Measurements from ENCODE around the gene ST6GALNAC6. TPM values are rescaled to one million over a fixed set of nuclear protein-coding genes. Genes with fewer than 3 reads are reported as not detected.

Gene ST6GALNAC6
- total and polyA plus RNA-seq, 2 of the 8 experiments (the other 6 are each of a cell fraction or from before 2014, with no cell fraction given): 43.7 to 64.4 TPM

GRCh38 chr9:127941062-127941960 lies 41.9 kb upstream of the ST6GALNAC6 start:
- Histone ChIP-seq H3K23ac (ENCODE audit: insufficient read length) (no peak overlapping the region), H3K9me3 (ENCODE audit: insufficient read depth in 2 of 2, low read depth in 1 of 2, low read length in 1 of 2) (no peaks in the 10 kb centered on the region), H3K23me2 (ENCODE audit: low read depth, low read length) (peaks cover 13% of the 10 kb centered on the region; the same call in 1 of the 2 replicates), H4K8ac (ENCODE audit: extremely low read depth, insufficient read depth, low read length) (no peak overlapping the region), H3K14ac (ENCODE audit: insufficient read length) (no peak overlapping the region), H3K79me2 (ENCODE audit: control insufficient read depth in 1 of 2, insufficient read depth in 2 of 2, low read length in 2 of 2) (peaks cover 0 to 11% of the 10 kb centered on the region in 2 experiments; a peak in 1 of 4 replicates), H3K4me3 (ENCODE audit: extremely low read depth in 1 of 4, insufficient read depth in 2 of 4, low read depth in 3 of 4, low read length in 4 of 4) (no peak overlapping the region), H3K9ac (replicated peaks in 1 of 4; ENCODE audit: extremely low read depth in 1 of 4, low read depth in 3 of 4, low read length in 3 of 4) (no peak overlapping the region), H3K79me1 (ENCODE audit: low read depth, low read length) (peaks cover 4% of the 10 kb centered on the region), H2BK5ac (ENCODE audit: low read depth, low read length) (no peak overlapping the region), H2BK15ac (ENCODE audit: low read length) (no peak overlapping the region), H3K4me2 (ENCODE audit: insufficient read depth in 1 of 2, low read depth in 2 of 2, low read length in 2 of 2) (no peak overlapping the region), H3K4ac (replicated peaks; ENCODE audit: insufficient read length, low read depth, low read length) (no peak overlapping the region), H3K56ac (replicated peaks; ENCODE audit: insufficient read length, low read depth, low read length) (no peak overlapping the region), H3K27me3 (replicated peaks in 1 of 4; ENCODE audit: control insufficient read depth in 3 of 4, extremely low read depth in 1 of 4, insufficient read depth in 3 of 4, low read length in 3 of 4) (no peaks in the 10 kb centered on the region), H2BK12ac (ENCODE audit: low read depth, low read length) (no peak overlapping the region), H2BK120ac (replicated peaks; ENCODE audit: low read depth, low read length) (no peak overlapping the region), H3K36me3 (ENCODE audit: control insufficient read depth in 2 of 4, insufficient read depth in 4 of 4, low read length in 3 of 4) (peaks cover 7 to 16% (median 13%) of the 10 kb centered on the region in 4 experiments), H3K27ac (ENCODE audit: low read depth, low read length) (no peak overlapping the region), H3K4me1 (replicated peaks in 1 of 4; ENCODE audit: control insufficient read depth in 3 of 4, insufficient read depth in 4 of 4, low read length in 3 of 4) (peaks cover 0 to 25% (median 15%) of the 10 kb centered on the region in 4 experiments; a peak in 6 of 7 replicates), H3K18ac (ENCODE audit: extremely low read depth, low read length) (no peak overlapping the region), H2AFZ (ENCODE audit: low read length) (no peak overlapping the region), H4K5ac (ENCODE audit: insufficient read length, low read depth, low read length) (no peak overlapping the region), H4K91ac (replicated peaks; ENCODE audit: insufficient read length, low read length) (no peak overlapping the region), H4K20me1 (replicated peaks in 1 of 2; ENCODE audit: control insufficient read depth in 1 of 2, insufficient read depth in 2 of 2, low read length in 2 of 2) (peaks cover 4 to 23% of the 10 kb centered on the region in 2 experiments), H2BK20ac (ENCODE audit: low read length) (no peak overlapping the region), H2AK5ac (ENCODE audit: low read depth, low read length) (no peak overlapping the region)
- ChIA-PET POLR2A (ENCODE audit: partially characterized antibody) (interaction anchor here (1.0 to 1.8 kb wide), 6 partner anchors 8 to 93 kb away, joined by 3 to 7 read pairs (median 4); partner anchors contain the start of gene EEIG1), CTCF (ENCODE audit: partially characterized antibody) (interaction anchor here (0.8 to 35.5 kb wide), 24 partner anchors 10 to 183 kb away, joined by 3 to 825 read pairs (median 14); partner anchors contain the start of genes EEIG1, ENG, NAIF1 and PIP5KL1)
- DNase-seq (ENCODE audit: low read depth in 1 of 2, low spot score in 2 of 2) (no peak), FAIRE-seq (no peak)
- WGBS, 2 experiments (ENCODE audit: extremely low coverage in 1 of 2, insufficient coverage in 1 of 2, insufficient read length in 1 of 2, insufficient replicate concordance in 2 of 2, low coverage in 1 of 2, low lambda C conversion rate in 2 of 2, missing lambda C conversion rate in 1 of 2): 83% methylated on average over 14 of the region's 18 CpGs; no CpG with 5 or more reads in 1 of the 2 experiments
- TF ChIP-seq CHD1 (IDR thresholded peaks at IDR 0.05; ENCODE audit: low read depth, low read length): no peak
- TF ChIP-seq CBX8 (IDR thresholded peaks at IDR 0.05; ENCODE audit: borderline replicate concordance, low read depth, low read length): no peak
- TF ChIP-seq MAX (IDR thresholded peaks at IDR 0.05): no peak
- no peak for TF ChIP-seq JUN (IDR thresholded peaks at IDR 0.05; ENCODE audit: low read depth, low read length)
- TF ChIP-seq RFX5 (IDR thresholded peaks at IDR 0.05; ENCODE audit: borderline replicate concordance, low read depth, low read length): no peak
- TF ChIP-seq SIRT6 (IDR thresholded peaks at IDR 0.05; ENCODE audit: low read length): no peak
- TF ChIP-seq GTF2F1 (IDR thresholded peaks at IDR 0.05; ENCODE audit: borderline replicate concordance, low read depth, low read length): no peak
- no peak for TF ChIP-seq SP2 (IDR thresholded peaks at IDR 0.05; ENCODE audit: low read length)
- no peak for TF ChIP-seq PHF8 (conservative IDR thresholded peaks at IDR 0.05; ENCODE audit: low read depth, low read length)
- no peak for TF ChIP-seq CHD2 (IDR thresholded peaks at IDR 0.05; ENCODE audit: low read length)
- TF ChIP-seq CREB1 (IDR thresholded peaks at IDR 0.05): no peak
- no peak for TF ChIP-seq RNF2 (IDR thresholded peaks at IDR 0.05; ENCODE audit: borderline replicate concordance, low read depth, low read length, missing control alignments, poor library complexity, severe bottlenecking)
